Neural cell (in vitro differentiated cells): Measurements from ENCODE around the gene THADA. TPM values are rescaled to one million over a fixed set of nuclear protein-coding genes. Genes with fewer than 3 reads are reported as not detected.

ENCODE experiments used
- H2AFZ ChIP-seq: fragments of 200-600, 300-800 bp; sonication (generic), shearing (Covaris generic); 2 replicates; pipeline ENCODE4 v1.6.0; 2014; ENCODE audit warnings: low read depth, mild to moderate bottlenecking, antibody characterized with exemption, low read length, moderate library complexity
- H3F3A ChIP-seq: fragments of 200-600 bp; shearing (Covaris generic); 2 replicates; pipeline ENCODE4 v1.6.1; 2016; ENCODE audit warnings: mild to moderate bottlenecking, moderate library complexity, mixed read lengths, antibody characterized with exemption, low read length; ENCODE audit not compliant: insufficient read depth, poor library complexity, severe bottlenecking
- H3K27ac ChIP-seq: fragments of 200-600, 300-800 bp; sonication (generic), shearing (Covaris generic); 2 replicates; pipeline ENCODE4 v1.5.1; 2014; ENCODE audit warnings: mild to moderate bottlenecking, low read length, moderate library complexity
- H3K27me3 ChIP-seq: fragments of 300-800, 200-600 bp; sonication (generic), shearing (Covaris generic); 2 replicates; pipeline ENCODE4 v1.6.0; 2014; ENCODE audit warnings: mild to moderate bottlenecking, low read depth, low read length, moderate library complexity; ENCODE audit not compliant: insufficient read depth
- H3K36me3 ChIP-seq: fragments of 300-800, 200-600 bp; sonication (generic), shearing (Covaris generic); 2 replicates; pipeline ENCODE4 v1.5.1; 2014; ENCODE audit warnings: mild to moderate bottlenecking, antibody characterized with exemption, low read length, moderate library complexity; ENCODE audit not compliant: insufficient read depth
- H3K4me2 ChIP-seq: fragments of 300-800, 200-600 bp; sonication (generic), shearing (Covaris generic); 2 replicates; pipeline ENCODE4 v1.6.0; 2014; ENCODE audit warnings: mild to moderate bottlenecking, low read length
- H3K4me3 ChIP-seq: fragments of 300-800, 200-600 bp; sonication (generic), shearing (Covaris generic); 2 replicates; pipeline ENCODE4 v1.5.1; 2014; ENCODE audit warnings: mild to moderate bottlenecking, low read length, moderate library complexity
- H3K79me2 ChIP-seq: fragments of 200-600 bp; shearing (Covaris generic); replicated peaks from 2 replicates; pipeline ENCODE4 v1.6.0; 2014; ENCODE audit warnings: mild to moderate bottlenecking, low read length, moderate library complexity; ENCODE audit not compliant: insufficient read depth
- H3K9ac ChIP-seq: fragments of 300-800, 200-600 bp; sonication (generic), shearing (Covaris generic); 2 replicates; pipeline ENCODE4 v1.6.1; 2016; ENCODE audit warnings: mild to moderate bottlenecking, low read length, mixed read lengths
- H3K9me2 ChIP-seq: fragments of 200-600 bp; shearing (Covaris generic); 2 replicates; pipeline ENCODE4 v1.6.1; 2016; ENCODE audit warnings: mild to moderate bottlenecking, low read length, mixed read lengths; ENCODE audit not compliant: insufficient read depth
- H3K9me3 ChIP-seq: fragments of 200-600, 300-800 bp; sonication (generic), shearing (Covaris generic); 2 replicates; pipeline ENCODE4 v1.6.1; 2016; ENCODE audit warnings: mild to moderate bottlenecking, mixed run types, low read length, moderate library complexity, mixed read lengths
- H4K20me1 ChIP-seq: fragments of 200-600 bp; shearing (Covaris generic); 2 replicates; pipeline ENCODE4 v1.6.1; 2016; ENCODE audit warnings: mild to moderate bottlenecking, mixed run types; ENCODE audit not compliant: insufficient read depth
- CTCF ChIP-seq: fragments of 450-650 bp; IDR thresholded peaks from 2 replicates; pipeline ENCODE4 v1.5.1; 2014; ENCODE audit warnings: antibody characterized with exemption, mild to moderate bottlenecking, moderate library complexity; ENCODE audit not compliant: poor library complexity, severe bottlenecking
- EP300 ChIP-seq: fragments of 450-650 bp; conservative IDR thresholded peaks from 2 replicates; pipeline ENCODE4 v1.6.1; 2014; ENCODE audit warnings: antibody characterized with exemption, mild to moderate bottlenecking, moderate library complexity; ENCODE audit not compliant: poor library complexity, severe bottlenecking
- EZH2 ChIP-seq: fragments of 200-600, 300-800 bp; shearing (Covaris generic), sonication (generic); IDR thresholded peaks from 2 replicates; pipeline ENCODE4 v1.6.1; 2014; ENCODE audit warnings: antibody characterized with exemption, low read length, borderline replicate concordance, mild to moderate bottlenecking; ENCODE audit not compliant: insufficient read depth, poor library complexity, severe bottlenecking
- MXI1 ChIP-seq: fragments of 450-650 bp; conservative IDR thresholded peaks from 2 replicates; pipeline ENCODE4 v1.6.1; 2014; ENCODE audit warnings: antibody characterized with exemption, mild to moderate bottlenecking; ENCODE audit not compliant: poor library complexity, severe bottlenecking
- POLR2AphosphoS5 ChIP-seq: IDR thresholded peaks from 2 replicates; pipeline ENCODE4 v1.6.1; 2012
- RAD21 ChIP-seq: fragments of 450-650 bp; conservative IDR thresholded peaks from 2 replicates; pipeline ENCODE4 v1.6.1; 2014; ENCODE audit warnings: antibody characterized with exemption, mild to moderate bottlenecking, moderate library complexity
- REST ChIP-seq: IDR thresholded peaks from 2 replicates; pipeline ENCODE4 v1.6.1; 2012; ENCODE audit warnings: borderline replicate concordance
- SMC3 ChIP-seq: fragments of 450-650 bp; conservative IDR thresholded peaks from 2 replicates; pipeline ENCODE4 v1.6.1; 2014; ENCODE audit warnings: antibody characterized with exemption, mild to moderate bottlenecking, moderate library complexity; ENCODE audit not compliant: poor library complexity
- TAF1 ChIP-seq: IDR thresholded peaks from 2 replicates; pipeline ENCODE4 v1.6.1; 2012; ENCODE audit warnings: low read depth
- polyA plus RNA-seq: library from polyadenylated mRNA; depleted of rRNA; stranded (reverse); fragments of >200 nt; gene quantifications from 2 replicates; pipeline ENCODE4 v1.2.3, GENCODE V29; 2014

THADA gene
- polyA plus RNA-seq, 1 donor from 2014 or later, result 8.5 TPM

GRCh38 chr2:43611987-43612894 is 16.4 kb upstream of the THADA start:
- Histone ChIP-seq H2AFZ (no peak overlapping the region), H3K27me3 (no peaks in the 10 kb centered on the region), H3K9me3 (no peaks in the 10 kb centered on the region), H3K36me3 (no peaks in the 10 kb centered on the region), H3K4me3 (no peak overlapping the region), H3K9me2 (no peaks in the 10 kb centered on the region), H3F3A (no peaks in the 10 kb centered on the region), H4K20me1 (no peaks in the 10 kb centered on the region), H3K9ac (no peak overlapping the region), H3K79me2 (no peaks in the 10 kb centered on the region), H3K4me2 (no peak overlapping the region), H3K27ac (no peak overlapping the region)
- TF ChIP-seq TAF1, result no peak
- peak; percentile 79 for TF ChIP-seq CTCF
- TF ChIP-seq SMC3, result peak; percentile 64
- TF ChIP-seq RAD21, result peak; percentile 73
- no peak for TF ChIP-seq REST

- Histone ChIP-seq H3K79me2 (no peaks in the 10 kb centered on the region), H3K4me3 (no peak overlapping the region), H2AFZ (no peak overlapping the region), H3F3A (no peaks in the 10 kb centered on the region), H4K20me1 (no peaks in the 10 kb centered on the region), H3K9me3 (no peaks in the 10 kb centered on the region), H3K4me2 (no peak overlapping the region), H3K27me3 (no peaks in the 10 kb centered on the region), H3K9ac (no peak overlapping the region), H3K36me3 (no peaks in the 10 kb centered on the region), H3K27ac (no peak overlapping the region), H3K9me2 (no peaks in the 10 kb centered on the region)
- TF ChIP-seq RAD21, result no peak
- TF ChIP-seq TAF1, result no peak
- no peak for TF ChIP-seq EZH2
- no peak for TF ChIP-seq EP300
- no peak for TF ChIP-seq SMC3
- no peak for TF ChIP-seq POLR2AphosphoS5
- no peak for TF ChIP-seq REST
- no peak for TF ChIP-seq CTCF
- TF ChIP-seq MXI1, result no peak
Observed at GRCh38 chr2:43610361-43610760, 14.5 kb upstream of the THADA start.
